NCI-H2196 treated with DMSO at 0.1 percent for 48 hours (cell line): ENCODE data around the gene ITPR2.
A peak's percentile ranks its signal among the peaks of the same experiment; 100 is the strongest.
"Not testable (repeated sequence)": the region's sequence is repeated elsewhere in the genome, so short reads cannot be mapped to it uniquely, and the experiment has no call there.

Experiments used
- DNase-seq: peaks from one replicate; lab custom pipeline; 2025; ENCODE audit not compliant: unreplicated experiment; lab: John Stamatoyannopoulos, UW

Gene ITPR2

DNA sequence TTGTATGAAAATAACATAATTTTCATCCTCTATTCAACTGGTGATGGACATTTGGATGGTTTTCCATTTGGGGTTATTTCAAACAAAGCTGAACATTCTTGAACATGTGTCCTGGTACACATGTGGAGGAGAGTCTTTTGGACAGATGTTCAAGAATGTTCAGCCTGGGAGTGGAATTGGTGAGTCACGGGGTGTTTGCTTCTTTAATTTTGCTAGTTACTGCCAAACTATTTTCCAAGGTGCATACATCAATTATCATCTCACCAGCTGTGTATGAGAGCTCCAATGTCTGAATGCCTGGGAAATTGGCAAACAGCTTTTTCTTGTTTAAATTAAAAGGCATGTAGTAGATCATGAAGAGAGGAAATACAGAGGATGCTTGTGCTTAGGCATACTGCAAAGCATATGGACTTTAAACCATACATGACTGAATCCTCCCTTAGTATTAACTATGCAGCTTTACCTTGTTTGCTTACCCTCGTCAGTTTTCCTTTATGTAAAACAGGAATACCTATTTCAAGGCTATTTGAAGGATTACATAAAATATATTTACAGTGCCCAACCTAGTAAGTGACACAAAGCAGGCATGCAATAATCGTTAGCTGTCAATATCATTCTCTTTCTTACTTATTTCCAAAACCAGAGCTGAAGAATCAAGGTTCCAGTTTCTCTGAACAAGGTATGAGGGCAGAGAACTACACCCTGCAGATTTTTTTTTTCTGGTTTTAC lies 152.1 kb downstream of the ITPR2 start:
- DNase-seq: no peak

DNA sequence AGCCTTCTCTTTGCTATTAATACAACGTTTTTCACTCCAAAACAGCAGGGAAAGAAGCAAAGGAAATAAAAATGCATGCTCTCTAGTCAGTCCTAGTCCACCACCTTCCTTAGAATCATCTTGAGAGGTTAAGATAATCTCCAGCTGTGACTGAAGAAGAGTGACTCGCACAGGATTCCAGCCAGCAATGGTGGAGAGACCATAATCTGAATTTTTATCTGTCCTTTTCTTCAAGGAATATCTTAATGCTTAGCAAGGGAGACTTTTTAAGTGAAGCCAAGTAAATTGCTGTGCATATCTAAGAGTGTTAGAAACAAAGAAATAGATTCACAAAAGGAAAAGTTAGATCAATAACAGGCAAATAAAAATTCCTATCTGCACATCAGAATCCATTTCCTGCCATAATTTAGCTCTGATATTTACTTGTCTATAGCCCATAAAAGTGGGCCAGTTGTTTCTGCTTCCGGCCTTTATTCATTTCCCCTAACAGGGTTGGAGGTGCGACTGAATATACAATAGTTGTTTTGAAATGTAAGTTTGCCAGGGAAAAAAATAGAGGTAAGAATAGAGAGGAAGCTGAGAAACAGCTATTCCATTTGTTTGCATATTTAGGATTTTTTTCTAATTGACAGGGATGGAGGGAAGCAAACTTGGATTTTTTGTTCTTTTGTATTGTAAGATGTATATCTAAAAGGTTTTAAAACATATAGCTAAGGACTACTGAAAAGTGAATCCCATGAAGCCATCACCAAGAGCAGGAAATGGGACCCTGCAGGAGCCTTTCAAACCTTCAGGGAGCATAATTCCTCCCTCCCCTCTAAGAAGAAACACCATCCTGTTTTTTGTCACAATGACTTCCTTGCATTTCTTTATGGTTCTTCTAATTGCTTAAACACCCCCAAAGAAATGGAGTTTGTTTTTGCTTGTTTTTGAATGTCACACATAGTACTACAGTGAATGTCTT lies 154.0 kb downstream of the ITPR2 start:
- no peak for DNase-seq

DNA sequence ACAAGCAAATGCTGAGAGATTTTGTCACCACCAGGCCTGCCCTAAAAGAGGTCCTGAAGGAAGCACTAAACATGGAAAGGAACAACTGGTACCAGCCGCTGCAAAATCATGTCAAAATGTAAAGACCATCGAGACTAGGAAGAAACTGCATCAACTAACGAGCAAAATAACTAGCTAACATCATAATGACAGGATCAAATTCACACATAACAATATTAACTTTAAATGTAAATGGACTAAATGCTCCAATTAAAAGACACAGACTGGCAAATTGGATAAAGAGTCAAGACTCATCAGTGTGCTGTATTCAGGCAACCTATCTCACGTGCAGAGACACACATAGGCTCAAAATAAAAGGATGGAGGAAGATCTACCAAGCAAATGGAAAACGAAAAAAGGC lies 161.5 kb downstream of the ITPR2 start:
- not testable (repeated sequence) for DNase-seq

DNA sequence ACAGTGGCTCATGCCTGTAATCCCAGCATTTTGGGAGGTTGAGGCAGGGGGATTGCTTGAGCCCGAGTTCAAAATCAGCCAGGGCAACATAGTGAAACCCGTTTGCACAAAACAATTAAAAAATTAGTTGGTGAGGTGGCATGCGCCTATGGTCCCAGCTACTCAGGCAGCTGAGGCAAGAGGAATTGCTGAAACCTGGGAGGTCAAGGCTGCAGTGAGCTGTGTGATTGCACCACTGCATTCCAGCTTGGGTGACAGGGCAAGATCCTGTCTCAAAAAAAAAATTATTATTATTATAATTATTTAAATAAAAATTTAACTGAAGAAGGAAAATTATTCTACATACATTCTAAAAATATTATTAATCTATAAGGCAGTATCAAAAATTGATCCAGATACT lies 164.1 kb downstream of the ITPR2 start:
- no peak for DNase-seq

DNA sequence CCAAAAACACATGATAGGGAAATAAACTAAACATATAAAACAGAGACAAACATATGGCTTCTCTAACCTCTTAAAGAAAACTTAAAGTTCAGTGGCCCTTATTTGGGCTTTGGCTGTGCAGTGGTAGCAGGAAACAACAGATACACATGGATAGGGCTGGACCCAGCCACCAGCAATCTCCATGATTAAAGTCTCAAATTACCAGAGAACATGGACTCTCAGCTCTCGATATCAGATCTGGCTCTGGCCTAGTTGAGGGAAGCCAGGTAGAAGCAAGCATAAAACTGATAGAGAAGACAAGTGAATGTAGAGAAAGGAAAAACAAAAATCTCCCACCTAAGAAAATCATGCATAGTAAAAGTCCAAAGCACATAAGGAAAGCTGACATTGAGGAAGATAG lies 164.8 kb downstream of the ITPR2 start:
- no peak for DNase-seq

DNA sequence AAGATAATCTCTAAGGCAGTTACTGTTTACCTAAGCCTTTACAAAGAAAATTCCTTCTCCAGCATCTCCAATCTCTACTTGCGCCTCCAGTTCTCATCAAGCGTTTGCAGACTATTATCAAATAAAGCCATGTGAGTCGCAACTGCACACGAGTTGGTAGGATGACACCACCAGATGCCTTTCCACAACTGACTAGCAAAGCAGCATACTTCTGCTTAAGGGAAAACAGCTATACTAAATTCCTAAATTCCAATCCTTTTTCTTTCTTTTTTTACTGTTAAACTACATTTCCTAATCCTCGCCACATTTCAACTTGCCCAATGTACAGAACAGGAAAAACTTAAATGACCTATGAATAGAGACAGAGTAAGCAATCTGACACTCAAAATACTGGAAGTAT lies 166.7 kb downstream of the ITPR2 start:
- no peak for DNase-seq

DNA sequence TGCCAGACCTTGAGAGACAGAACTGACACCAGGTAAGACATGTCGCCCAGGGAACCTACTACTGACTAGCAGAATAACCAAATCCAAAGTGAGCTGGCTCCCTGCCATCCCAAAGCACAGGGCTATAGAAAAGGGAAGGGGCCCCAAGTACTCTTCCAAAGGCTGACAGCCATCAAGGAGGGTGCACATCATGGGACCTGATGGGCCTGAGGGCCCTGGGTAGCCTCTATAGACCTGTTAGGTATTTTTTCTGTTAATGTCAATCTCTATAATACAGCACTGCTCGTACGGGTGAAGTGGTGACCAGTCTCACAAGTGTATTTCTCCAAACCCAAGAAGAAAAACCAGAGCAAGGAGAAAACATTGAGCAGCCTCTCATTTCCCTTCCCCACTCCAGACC lies 171.6 kb downstream of the ITPR2 start:
- no peak for DNase-seq

DNA sequence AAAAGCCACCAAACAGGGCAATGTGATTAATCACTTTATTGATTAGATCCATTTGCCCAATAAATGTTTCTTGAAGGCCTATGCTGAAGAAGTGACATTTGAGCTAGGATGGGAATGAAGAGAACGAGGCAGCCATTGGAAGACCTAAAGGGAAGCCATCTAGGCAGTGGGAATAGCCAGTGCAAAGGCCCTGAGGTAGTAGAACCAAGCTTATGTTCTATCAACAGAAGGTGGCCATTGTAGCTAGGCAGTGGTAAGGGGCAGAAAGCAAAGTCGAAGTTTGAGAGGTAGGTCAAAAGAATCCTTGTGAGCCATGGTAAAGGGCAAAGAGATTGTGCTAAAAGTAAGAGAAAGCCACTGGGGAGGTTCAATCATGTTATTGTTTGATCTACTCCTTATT lies 173.1 kb downstream of the ITPR2 start:
- DNase-seq: no peak

DNA sequence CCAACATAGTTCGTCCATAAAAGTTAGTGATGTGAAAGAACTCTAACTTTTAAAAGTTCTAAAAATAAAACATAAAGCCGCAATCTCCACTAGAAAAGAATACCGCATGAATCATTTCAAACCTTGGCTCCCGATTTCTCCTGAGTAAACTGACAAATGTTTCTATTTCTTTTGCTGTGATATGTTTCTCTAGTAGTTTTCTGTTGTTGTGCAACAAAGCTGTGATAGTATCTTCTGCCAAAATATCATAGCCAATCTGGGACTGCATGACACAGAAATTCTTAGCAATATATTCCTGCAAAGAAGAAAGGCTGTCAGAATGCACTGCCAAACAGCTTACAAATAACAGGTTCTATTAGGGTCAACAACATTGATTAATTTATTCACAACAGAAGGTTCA lies 174.0 kb downstream of the ITPR2 start:
- no peak for DNase-seq

DNA sequence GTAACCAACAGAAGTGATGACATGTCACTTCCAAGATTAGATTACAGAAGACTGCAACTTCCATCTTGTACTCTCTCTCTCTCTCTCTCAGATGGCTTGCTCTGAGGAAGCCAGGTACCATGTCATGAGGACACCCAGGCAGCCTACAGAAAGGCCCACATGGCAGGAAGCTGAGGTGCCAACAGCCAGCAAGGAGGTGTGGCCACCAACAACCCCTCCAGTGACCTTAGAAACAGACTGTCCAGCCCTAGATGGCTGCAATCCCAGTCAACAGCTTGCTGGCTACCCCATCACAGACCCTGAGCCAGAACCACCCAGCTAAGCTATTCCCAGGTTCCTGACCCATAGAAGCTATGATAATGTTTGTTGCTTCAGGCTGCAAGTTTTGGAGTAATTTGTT lies 178.4 kb downstream of the ITPR2 start:
- DNase-seq: no peak

DNA sequence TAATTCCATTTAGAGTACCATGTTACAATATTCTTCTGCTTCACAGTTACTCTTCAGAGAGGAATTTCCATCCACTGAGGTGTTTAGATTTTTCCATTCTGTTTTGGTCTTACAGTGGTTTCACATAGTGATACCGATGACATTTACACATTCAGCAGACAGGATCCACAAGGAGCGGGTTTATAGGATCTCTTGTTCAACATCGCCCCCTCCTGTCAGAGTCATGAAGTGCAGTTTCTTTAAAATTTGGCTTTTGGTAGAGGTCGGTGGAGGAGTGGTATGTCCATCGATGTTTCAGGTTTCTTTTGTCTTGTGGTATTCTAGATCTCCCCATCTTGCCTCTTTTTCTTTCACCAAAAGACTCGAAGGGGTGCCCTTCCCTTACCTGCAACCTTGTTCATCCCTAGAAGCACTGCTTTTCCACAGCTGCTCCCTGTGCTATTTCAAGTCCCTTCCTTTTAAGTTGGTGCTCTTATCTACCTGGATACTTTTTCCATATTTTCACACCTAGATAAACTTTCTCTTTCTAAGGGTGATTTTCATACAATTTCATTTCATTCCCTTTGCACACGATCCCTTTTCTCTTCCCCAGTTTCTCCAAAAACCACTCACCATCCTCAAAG lies 181.3 kb downstream of the ITPR2 start:
- DNase-seq: peak; percentile 73

DNA sequence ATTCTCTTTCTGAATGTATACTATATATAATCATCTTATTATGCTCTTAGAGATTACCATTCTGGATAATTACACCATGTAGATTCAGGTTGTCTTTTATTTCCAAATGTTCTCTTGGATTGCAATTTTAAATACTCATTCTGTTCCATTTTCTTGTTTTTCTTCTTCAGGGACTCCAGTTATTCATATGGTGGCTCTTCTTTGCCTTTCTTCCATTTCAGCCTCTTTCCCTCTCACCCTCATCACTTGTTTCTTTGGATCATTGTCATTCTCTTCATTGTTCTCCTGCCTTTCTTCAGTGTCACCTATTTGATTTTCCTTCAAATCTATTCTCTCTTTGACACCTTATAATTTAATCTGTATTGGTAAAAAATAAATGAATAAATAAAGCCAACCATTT lies 182.0 kb downstream of the ITPR2 start:
- DNase-seq: no peak

DNA sequence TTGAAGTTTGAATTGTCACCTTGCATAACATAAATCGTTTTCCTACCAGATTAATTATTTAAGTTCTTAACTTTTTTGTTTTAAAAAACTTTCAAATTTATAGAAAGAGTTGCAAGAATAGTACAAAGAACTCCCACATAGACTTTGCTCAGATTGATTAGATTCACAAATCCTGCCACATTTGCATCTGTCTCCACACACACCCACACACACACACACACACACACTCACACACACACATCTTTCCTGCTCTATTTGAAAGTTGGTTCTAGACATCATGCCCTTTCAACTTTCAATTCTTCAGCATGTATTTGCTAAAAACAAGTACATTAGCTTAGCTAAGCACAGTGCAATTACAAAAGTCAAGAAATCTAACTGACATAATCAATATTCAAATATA lies 184.0 kb downstream of the ITPR2 start:
- DNase-seq: no peak

DNA sequence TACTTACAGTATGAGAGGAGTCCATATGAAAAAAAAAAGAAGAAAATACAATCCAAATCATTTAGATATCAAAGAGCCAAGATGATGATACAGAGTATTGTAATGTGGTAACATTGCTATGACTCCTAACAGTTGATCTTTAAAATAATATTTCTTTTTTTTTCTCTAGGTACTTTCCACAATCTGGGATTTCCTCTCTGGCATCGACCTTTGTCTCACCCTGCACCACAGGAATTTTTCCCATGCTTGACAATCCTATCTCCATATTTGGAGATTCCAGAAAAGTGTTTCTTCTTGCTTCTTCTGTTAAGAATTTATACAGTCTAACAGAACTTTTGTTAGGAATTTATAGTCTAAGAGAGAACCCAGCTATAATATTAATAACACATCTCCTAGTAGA lies 184.4 kb downstream of the ITPR2 start:
- no peak for DNase-seq

DNA sequence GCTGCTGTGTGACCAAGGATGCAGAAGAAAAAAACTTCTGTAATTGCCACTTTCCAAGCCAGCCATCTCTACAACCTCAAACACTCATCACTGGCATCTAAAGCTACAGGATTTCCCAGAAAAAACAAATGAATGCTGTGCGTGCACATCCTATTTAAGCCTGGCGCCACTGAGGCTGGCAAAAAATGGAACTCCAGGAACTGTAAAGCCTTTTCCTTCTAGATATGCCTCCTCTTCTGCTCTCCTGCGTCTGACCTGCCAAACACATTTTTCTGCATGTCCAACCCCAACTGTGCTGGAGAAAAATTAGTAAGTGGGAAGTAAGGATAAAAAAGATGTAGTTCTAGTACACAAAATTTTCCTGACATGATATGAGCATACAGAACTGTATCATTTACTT lies 184.9 kb downstream of the ITPR2 start:
- no peak for DNase-seq

DNA sequence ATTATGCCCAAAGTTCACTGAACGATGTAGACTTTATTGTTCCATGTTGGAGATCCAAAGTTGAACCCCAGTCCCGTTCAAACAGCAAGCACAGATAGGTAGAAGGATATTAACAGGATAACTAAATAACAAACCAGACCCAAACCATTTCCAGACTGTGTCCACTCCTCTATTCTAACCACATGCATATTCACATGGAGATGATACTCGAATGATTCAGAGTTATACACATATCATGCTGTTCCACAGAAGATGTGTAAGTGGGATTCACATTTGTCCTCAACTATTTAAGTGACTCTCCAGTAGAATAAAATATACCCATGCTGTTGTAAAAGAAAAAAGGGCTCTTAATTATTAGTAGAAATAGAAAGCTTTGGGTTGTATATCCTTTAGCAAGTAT lies 185.9 kb downstream of the ITPR2 start:
- no peak for DNase-seq

DNA sequence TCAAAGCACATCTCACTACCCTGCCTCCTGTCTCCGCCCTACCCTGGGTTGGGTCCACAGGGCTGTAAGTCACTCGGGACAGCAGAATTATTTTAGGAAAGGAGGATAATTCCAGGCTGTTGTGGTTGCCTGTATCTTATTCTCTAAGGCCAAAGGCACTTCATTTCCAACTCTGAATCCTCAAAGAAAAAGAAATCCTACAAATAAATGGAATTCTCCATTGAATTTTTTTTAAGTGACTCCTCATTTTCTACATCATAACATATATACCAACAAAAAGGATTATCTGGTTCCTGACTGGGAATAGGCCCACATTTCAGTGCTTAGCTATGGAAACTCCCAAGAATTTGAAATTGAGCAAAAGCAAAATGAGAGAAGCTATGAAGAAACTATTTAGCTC lies 186.4 kb downstream of the ITPR2 start:
- DNase-seq: no peak

DNA sequence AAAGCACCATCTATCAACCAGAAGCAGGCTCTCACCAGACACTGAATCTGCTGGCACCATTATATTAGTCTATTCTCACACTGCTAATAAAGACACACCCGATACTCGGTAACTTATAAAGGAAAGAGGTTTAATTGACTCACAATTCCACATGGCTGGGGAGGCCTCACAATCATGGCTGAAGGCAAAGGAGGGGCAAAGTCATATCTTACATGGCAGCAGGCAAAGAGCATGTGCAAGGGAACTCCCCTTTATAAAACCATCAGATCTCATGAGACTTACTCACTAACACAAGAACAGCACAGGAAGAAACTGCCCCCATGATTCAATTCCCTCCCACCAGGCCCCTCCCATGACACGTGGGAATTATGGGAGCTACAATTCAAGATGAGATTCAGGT lies 188.6 kb downstream of the ITPR2 start:
- DNase-seq: not testable (repeated sequence)

DNA sequence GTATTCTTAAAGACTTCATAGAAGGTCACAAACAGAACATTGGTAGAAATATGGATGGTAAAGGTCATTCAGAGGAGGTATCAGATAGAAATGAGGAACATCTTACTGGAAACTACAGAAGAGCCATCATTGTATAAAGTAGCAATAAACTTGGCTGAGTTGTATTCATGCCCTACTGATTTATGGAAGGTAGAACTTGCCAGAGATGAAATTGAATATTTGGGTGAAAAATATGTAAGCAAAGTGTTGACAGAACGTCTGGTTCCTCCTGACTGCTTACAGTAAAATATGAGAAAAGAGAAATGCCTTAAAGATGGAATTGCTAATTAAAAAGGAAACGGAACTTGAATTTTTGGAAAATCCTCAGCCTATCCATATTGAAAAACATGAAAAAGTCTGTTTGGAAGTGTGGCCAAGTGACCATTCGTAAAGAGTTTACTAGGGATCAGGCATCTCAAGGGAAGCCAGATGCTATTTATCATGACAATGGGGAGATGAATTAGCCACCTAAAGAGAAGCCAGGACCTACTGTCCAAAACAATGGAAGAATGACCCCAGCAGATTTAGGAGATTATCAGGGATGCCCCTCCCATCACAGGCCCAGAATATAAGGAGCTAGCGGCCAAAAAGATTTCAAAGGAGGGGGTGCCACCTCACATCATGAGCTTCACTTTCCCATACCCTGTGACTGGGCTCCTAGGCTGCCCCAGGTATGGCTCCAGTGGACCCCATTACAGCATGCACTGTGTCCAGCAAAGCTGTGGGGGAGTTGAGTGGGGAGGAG lies 189.3 kb downstream of the ITPR2 start:
- no peak for DNase-seq

DNA sequence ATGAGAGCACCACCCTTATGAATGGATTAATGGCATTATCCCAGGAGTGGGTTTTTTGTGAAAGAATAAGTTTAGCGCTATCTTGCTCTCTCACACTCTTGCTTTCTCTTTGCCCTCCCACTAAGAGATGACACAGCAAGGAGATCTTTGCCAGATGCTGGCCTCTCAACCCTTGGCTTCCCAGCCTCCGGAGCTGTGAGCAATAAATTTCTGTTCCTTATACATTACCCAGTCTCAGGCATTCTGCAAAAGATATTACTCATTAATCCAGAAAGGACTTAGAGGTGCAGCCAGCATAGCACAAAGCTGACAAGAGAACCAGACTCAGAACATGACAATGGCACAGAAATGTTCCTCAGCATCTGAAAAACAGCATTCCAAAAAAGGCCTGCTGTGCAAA lies 190.6 kb downstream of the ITPR2 start:
- DNase-seq: no peak

DNA sequence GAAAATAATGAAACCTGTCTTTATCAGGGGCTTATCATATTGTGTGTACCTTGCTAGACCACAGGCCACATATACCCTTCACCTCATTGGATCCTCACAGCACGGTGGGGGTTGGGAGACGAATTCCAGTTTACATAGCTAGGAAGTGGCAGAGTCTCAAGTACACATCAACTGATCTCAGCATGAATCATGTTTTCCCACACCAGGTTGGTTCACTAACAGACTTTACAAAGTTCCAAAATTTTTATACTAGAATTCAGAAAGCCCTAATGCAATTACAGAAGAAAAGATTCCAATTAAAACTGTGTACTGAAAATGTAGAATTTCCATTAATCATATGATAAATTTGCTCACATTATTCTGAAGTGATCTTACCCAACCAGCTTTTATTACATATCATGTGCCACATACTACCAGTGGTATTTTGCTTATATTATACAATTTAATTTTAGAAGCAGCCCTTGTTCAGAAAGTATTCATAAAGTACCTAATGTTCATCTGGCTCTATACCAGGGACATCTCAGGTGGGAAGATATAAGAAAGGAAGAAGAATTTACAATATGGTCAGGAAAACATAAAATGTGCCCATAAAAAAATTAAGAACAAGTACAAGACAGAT lies 196.2 kb downstream of the ITPR2 start:
- DNase-seq: no peak
